ENCODE results near the gene CNTLN. TPM values are rescaled to one million over a fixed set of nuclear protein-coding genes. Genes with fewer than 3 reads are reported as not detected.

Gene CNTLN
- total and polyA plus RNA-seq, 5 donors from 2014 or later: 0.09 to 0.52 (median 0.19) TPM; not detected in 1

DNA sequence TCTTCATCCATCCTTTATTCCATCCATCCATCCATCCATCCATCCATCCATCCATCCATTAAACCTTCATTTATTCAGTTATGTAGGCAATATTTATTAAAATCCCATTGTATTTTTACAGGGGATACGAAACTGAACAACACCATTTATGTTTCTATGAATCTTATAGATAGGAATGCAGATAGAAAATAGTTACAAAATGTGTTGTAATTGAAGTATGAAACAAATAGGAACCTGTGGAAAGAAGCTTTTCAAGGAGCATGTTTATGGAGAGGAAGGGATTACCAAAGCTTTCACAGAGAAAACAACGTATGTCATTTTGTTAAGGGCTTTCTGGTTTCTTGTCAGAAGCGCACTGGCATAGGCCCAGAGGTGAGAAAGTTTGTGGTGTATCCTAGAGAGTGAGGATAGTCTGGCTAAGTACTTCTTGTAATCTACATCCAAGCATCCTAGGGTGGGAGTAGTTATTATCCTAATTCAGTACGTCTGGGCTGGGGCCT is 184.0 kb downstream of the CNTLN start:
- Mint-ChIP-seq H3K27ac (no peak overlapping the region), H3K4me1 (no peaks in the 10 kb centered on the region), H3K9me3 (peaks cover 0 to 14% (median 2%) of the 10 kb centered on the region in 7 donors), H3K4me3 (no peak overlapping the region), H3K27me3 (no peaks in the 10 kb centered on the region), H3K36me3 (no peaks in the 10 kb centered on the region)
- Histone ChIP-seq H3K27me3 (ENCODE audit: control insufficient read depth, insufficient read depth, low read length) (no peaks in the 10 kb centered on the region), H3K36me3 (ENCODE audit: control insufficient read depth, insufficient read depth, low read length) (no peaks in the 10 kb centered on the region), H3K4me3 (ENCODE audit: low read depth, low read length) (no peak overlapping the region), H3K4me1 (ENCODE audit: control insufficient read depth, insufficient read depth, low read length, poor library complexity, severe bottlenecking) (no peaks in the 10 kb centered on the region), H3K27ac (ENCODE audit: insufficient read depth, low read length, poor library complexity, severe bottlenecking) (no peak overlapping the region), H3K9me3 (ENCODE audit: control insufficient read depth in 2 of 2, low read length in 2 of 2) (no peaks in the 10 kb centered on the region)
- ATAC-seq (ENCODE audit: low read depth in 2 of 2) (no peak), DNase-seq (no peak)

DNA sequence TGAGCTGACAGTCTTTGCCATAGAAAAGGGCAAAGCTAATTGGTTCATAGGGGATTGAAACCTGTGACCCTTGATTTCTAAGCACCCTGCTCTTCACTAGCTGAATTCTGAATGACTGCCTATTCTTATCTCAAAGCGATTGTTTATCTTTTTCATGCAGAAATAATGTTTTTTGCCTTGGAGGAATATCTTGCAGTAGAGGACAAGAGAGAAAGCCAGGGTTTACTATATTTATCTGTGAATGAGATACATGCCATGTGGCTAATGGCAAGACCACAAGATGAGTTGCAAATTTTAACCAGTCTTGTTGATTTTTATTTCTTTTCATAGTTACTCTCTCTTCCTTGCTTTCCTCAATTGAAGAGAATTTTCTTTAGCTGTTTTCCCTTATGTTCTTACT is 185.0 kb downstream of the CNTLN start:
- no peak overlapping the region for H3K27ac ChIP-seq (ENCODE audit: insufficient read depth, low read length, poor library complexity, severe bottlenecking)
- no peak for DNase-seq
- H3K9me3 Mint-ChIP-seq: peaks cover 0 to 14% (median 2%) of the 10 kb centered on the region in 7 donors
- no peak overlapping the region for H3K4me3 Mint-ChIP-seq
- H3K9me3 ChIP-seq (ENCODE audit: control insufficient read depth in 2 of 2, low read length in 2 of 2): no peaks in the 10 kb centered on the region
- ATAC-seq (ENCODE audit: low read depth in 2 of 2): no peak
- H3K36me3 ChIP-seq (ENCODE audit: control insufficient read depth, insufficient read depth, low read length): no peaks in the 10 kb centered on the region
- H3K4me1 ChIP-seq (ENCODE audit: control insufficient read depth, insufficient read depth, low read length, poor library complexity, severe bottlenecking): no peaks in the 10 kb centered on the region
- no peaks in the 10 kb centered on the region for H3K4me1 Mint-ChIP-seq
- H3K36me3 Mint-ChIP-seq: no peaks in the 10 kb centered on the region
- no peak overlapping the region for H3K4me3 ChIP-seq (ENCODE audit: low read depth, low read length)
- no peak overlapping the region for H3K27ac Mint-ChIP-seq
- no peaks in the 10 kb centered on the region for H3K27me3 ChIP-seq (ENCODE audit: control insufficient read depth, insufficient read depth, low read length)
- no peaks in the 10 kb centered on the region for H3K27me3 Mint-ChIP-seq

DNA sequence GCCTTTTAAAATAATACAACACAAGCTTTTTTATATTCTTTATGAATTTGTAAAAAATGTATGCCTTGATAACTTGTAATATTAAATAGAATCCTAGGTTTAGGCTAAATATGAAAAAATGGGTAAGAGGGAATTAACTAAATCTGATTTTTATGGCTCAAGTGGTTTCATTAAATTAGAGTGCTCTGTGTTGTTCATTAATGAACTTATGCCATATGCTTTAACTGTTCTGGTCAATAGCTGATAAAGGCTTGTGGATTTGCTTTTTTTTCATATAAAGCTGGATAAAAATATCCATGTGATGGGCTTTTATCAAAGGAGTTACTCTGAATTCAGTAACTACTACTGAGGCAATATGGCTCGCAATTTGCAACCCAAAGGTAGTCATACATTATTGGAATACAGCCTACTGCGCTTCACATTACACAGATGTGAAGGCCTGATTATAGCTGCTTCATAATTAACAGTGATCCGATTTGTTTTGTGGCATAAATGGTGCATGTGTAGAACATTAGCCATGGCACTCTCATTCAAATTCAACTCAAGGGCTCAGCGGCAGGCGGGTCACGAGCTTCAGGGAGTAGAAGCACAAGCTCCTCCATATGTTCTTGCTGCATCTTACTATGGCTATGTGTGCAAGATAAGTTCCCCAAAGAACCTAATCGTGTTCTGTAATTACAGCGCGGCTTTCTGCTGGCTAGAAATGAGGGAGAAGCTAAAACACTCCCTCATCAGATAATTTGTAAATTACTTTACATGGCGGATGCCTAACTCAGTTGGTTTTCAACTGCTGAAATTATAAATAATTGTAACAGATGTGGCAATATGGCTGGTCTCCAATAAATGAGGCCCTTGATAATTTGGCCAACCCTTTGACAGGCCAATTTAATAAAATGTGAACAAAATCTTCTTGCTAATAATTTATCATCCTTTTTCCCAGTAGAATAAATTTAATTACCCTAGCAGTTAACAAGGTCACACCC is 188.3 kb downstream of the CNTLN start:
- no peaks in the 10 kb centered on the region for H3K27me3 Mint-ChIP-seq
- Histone ChIP-seq H3K36me3 (ENCODE audit: control insufficient read depth, insufficient read depth, low read length) (no peaks in the 10 kb centered on the region), H3K4me1 (ENCODE audit: control insufficient read depth, insufficient read depth, low read length, poor library complexity, severe bottlenecking) (no peaks in the 10 kb centered on the region), H3K27me3 (ENCODE audit: control insufficient read depth, insufficient read depth, low read length) (no peaks in the 10 kb centered on the region), H3K9me3 (ENCODE audit: control insufficient read depth in 2 of 2, low read length in 2 of 2) (no peaks in the 10 kb centered on the region), H3K4me3 (ENCODE audit: low read depth, low read length) (no peak overlapping the region), H3K27ac (ENCODE audit: insufficient read depth, low read length, poor library complexity, severe bottlenecking) (no peak overlapping the region)
- H3K9me3 Mint-ChIP-seq: peaks cover 0 to 8% (median 2%) of the 10 kb centered on the region in 7 donors
- no peaks in the 10 kb centered on the region for H3K36me3 Mint-ChIP-seq
- H3K27ac Mint-ChIP-seq: no peak overlapping the region
- ATAC-seq (ENCODE audit: low read depth in 2 of 2) (no peak), DNase-seq (no peak)
- H3K4me3 Mint-ChIP-seq: no peak overlapping the region
- H3K4me1 Mint-ChIP-seq: no peaks in the 10 kb centered on the region

DNA sequence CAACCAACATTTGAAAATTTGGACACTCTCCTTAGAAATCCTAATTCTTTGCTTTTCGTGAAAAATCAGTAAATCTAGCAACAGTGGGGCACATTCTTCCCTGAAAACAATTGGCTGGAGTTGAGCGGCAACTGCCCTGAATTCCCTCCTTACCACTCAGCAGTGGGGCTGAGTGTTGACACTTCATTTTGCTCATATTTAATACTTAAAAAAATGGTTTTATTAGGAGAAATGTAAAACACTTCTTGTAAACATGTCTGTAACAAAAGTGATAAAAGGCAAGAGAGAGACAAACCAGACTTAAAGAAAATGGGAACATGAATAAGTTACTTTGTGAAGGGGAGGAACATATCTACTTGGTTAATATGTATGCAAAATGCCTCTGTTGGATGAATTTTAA is 193.5 kb downstream of the CNTLN start:
- no peak for DNase-seq
- no peak overlapping the region for H3K27ac Mint-ChIP-seq
- H3K36me3 ChIP-seq (ENCODE audit: control insufficient read depth, insufficient read depth, low read length): no peaks in the 10 kb centered on the region
- H3K27me3 ChIP-seq (ENCODE audit: control insufficient read depth, insufficient read depth, low read length): no peaks in the 10 kb centered on the region
- H3K4me3 Mint-ChIP-seq: no peak overlapping the region
- H3K9me3 ChIP-seq (ENCODE audit: control insufficient read depth in 2 of 2, low read length in 2 of 2): no peaks in the 10 kb centered on the region
- H3K4me1 Mint-ChIP-seq: no peaks in the 10 kb centered on the region
- no peak overlapping the region for H3K4me3 ChIP-seq (ENCODE audit: low read depth, low read length)
- H3K9me3 Mint-ChIP-seq: peaks cover 0 to 3% (median 0%) of the 10 kb centered on the region in 7 donors
- H3K36me3 Mint-ChIP-seq: no peaks in the 10 kb centered on the region
- no peaks in the 10 kb centered on the region for H3K4me1 ChIP-seq (ENCODE audit: control insufficient read depth, insufficient read depth, low read length, poor library complexity, severe bottlenecking)
- ATAC-seq (ENCODE audit: low read depth in 2 of 2): no peak
- H3K27me3 Mint-ChIP-seq: no peaks in the 10 kb centered on the region
- H3K27ac ChIP-seq (ENCODE audit: insufficient read depth, low read length, poor library complexity, severe bottlenecking): no peak overlapping the region

DNA sequence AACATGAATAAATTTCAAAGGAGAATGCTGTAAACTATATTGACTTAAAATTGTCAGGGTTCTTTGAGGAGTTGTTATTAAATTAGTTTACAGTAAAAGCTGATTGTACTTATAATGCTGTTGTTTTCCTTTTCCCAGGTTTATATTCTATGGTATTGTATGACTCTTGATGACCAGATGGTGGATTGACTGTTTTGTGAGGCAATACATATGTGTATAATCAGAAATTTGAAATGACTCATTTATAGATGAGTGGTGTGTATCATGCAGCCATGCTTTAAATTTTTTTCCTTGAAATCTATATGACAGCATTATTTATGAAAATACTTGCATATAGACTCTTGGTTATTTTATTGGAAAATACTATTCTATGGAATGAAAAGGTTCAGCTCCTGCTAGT is 195.3 kb downstream of the CNTLN start:
- H3K36me3 Mint-ChIP-seq: no peaks in the 10 kb centered on the region
- DNase-seq (no peak), ATAC-seq (ENCODE audit: low read depth in 2 of 2) (no peak)
- H3K9me3 Mint-ChIP-seq: peaks cover 0 to 3% (median 0%) of the 10 kb centered on the region in 7 donors
- no peaks in the 10 kb centered on the region for H3K4me1 Mint-ChIP-seq
- H3K9me3 ChIP-seq (ENCODE audit: control insufficient read depth in 2 of 2, low read length in 2 of 2): no peaks in the 10 kb centered on the region
- no peak overlapping the region for H3K27ac ChIP-seq (ENCODE audit: insufficient read depth, low read length, poor library complexity, severe bottlenecking)
- no peaks in the 10 kb centered on the region for H3K27me3 ChIP-seq (ENCODE audit: control insufficient read depth, insufficient read depth, low read length)
- H3K36me3 ChIP-seq (ENCODE audit: control insufficient read depth, insufficient read depth, low read length): no peaks in the 10 kb centered on the region
- H3K4me1 ChIP-seq (ENCODE audit: control insufficient read depth, insufficient read depth, low read length, poor library complexity, severe bottlenecking): no peaks in the 10 kb centered on the region
- no peak overlapping the region for H3K4me3 Mint-ChIP-seq
- H3K27ac Mint-ChIP-seq: no peak overlapping the region
- H3K27me3 Mint-ChIP-seq: no peaks in the 10 kb centered on the region
- no peak overlapping the region for H3K4me3 ChIP-seq (ENCODE audit: low read depth, low read length)

DNA sequence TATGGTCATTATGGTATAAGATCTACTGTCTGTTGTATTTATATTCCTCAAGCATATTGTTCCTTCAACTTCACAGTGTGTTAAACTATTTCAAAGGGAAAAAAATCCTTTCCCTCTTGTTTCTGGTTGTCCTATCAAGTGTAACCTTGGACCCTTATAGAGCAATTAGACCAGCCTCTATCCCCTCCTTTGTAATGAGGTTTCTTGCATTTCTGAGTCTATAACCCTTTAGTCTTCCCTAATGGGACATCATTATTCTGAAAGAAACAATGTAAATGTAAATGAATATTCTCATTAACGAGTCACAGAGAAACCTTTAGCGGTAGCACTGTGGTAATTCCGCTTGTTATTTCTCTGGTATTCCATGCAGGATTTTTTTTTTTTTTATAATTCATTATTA is 197.3 kb downstream of the CNTLN start:
- H3K27me3 Mint-ChIP-seq: no peaks in the 10 kb centered on the region
- H3K4me3 Mint-ChIP-seq: no peak overlapping the region
- ATAC-seq (ENCODE audit: low read depth in 2 of 2): no peak
- H3K36me3 Mint-ChIP-seq: no peaks in the 10 kb centered on the region
- Histone ChIP-seq H3K27ac (ENCODE audit: insufficient read depth, low read length, poor library complexity, severe bottlenecking) (no peak overlapping the region), H3K4me3 (ENCODE audit: low read depth, low read length) (no peak overlapping the region), H3K4me1 (ENCODE audit: control insufficient read depth, insufficient read depth, low read length, poor library complexity, severe bottlenecking) (no peaks in the 10 kb centered on the region), H3K9me3 (ENCODE audit: control insufficient read depth in 2 of 2, low read length in 2 of 2) (no peaks in the 10 kb centered on the region), H3K27me3 (ENCODE audit: control insufficient read depth, insufficient read depth, low read length) (no peaks in the 10 kb centered on the region), H3K36me3 (ENCODE audit: control insufficient read depth, insufficient read depth, low read length) (no peaks in the 10 kb centered on the region)
- DNase-seq: no peak
- H3K27ac Mint-ChIP-seq: no peak overlapping the region
- H3K9me3 Mint-ChIP-seq: peaks cover 0 to 3% (median 0%) of the 10 kb centered on the region in 7 donors
- H3K4me1 Mint-ChIP-seq: no peaks in the 10 kb centered on the region

DNA sequence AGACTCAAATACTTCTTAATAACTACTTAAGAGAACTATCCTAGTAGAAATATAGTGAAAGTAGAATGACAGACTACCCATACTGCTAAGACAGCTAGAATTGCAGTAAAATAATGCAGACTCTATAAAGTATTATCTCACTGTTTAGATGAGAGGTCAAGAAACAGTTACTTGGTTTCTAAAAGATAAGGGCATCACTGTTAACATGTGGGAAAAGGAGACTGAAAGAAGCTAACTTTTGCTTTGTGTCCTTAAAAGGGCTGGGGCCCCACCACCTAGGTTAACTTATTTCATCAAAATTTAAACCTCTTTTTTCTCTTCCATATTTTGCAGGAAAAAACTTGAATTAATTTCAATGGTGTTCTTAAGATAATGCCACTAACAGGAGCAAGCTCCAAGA is 204.3 kb downstream of the CNTLN start:
- H3K27ac Mint-ChIP-seq: no peak overlapping the region
- Histone ChIP-seq H3K9me3 (ENCODE audit: control insufficient read depth in 2 of 2, low read length in 2 of 2) (no peaks in the 10 kb centered on the region), H3K27me3 (ENCODE audit: control insufficient read depth, insufficient read depth, low read length) (no peaks in the 10 kb centered on the region), H3K4me1 (ENCODE audit: control insufficient read depth, insufficient read depth, low read length, poor library complexity, severe bottlenecking) (no peaks in the 10 kb centered on the region), H3K27ac (ENCODE audit: insufficient read depth, low read length, poor library complexity, severe bottlenecking) (no peak overlapping the region), H3K4me3 (ENCODE audit: low read depth, low read length) (no peak overlapping the region), H3K36me3 (ENCODE audit: control insufficient read depth, insufficient read depth, low read length) (no peaks in the 10 kb centered on the region)
- DNase-seq (no peak), ATAC-seq (ENCODE audit: low read depth in 2 of 2) (no peak)
- H3K9me3 Mint-ChIP-seq: peaks cover 0 to 2% (median 0%) of the 10 kb centered on the region in 7 donors
- H3K27me3 Mint-ChIP-seq: no peaks in the 10 kb centered on the region
- no peaks in the 10 kb centered on the region for H3K36me3 Mint-ChIP-seq
- H3K4me1 Mint-ChIP-seq: no peaks in the 10 kb centered on the region
- H3K4me3 Mint-ChIP-seq: no peak overlapping the region

DNA sequence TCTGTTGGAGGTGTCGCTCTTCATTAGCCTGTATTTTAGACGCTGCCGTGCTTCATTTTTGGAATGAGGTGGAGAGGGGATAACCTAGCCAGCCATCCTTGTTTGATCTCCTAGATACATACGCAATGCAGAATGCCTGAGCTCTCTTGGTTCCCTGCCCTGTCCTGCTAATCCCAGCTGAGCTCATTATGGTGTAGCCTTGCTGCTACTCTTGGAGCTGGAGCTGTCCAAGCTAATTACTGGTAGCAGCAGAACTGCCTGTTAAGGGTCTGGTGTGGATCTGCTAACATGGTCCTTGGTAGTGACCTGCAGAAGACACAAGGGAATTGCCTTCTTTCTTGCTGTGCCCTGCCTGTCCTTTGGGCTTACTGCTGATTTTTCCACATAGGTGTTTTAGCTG is 207.9 kb downstream of the CNTLN start:
- no peak overlapping the region for H3K27ac Mint-ChIP-seq
- H3K27me3 Mint-ChIP-seq: no peaks in the 10 kb centered on the region
- Histone ChIP-seq H3K4me3 (ENCODE audit: low read depth, low read length) (no peak overlapping the region), H3K9me3 (ENCODE audit: control insufficient read depth in 2 of 2, low read length in 2 of 2) (no peaks in the 10 kb centered on the region), H3K4me1 (ENCODE audit: control insufficient read depth, insufficient read depth, low read length, poor library complexity, severe bottlenecking) (no peaks in the 10 kb centered on the region), H3K27ac (ENCODE audit: insufficient read depth, low read length, poor library complexity, severe bottlenecking) (no peak overlapping the region), H3K27me3 (ENCODE audit: control insufficient read depth, insufficient read depth, low read length) (no peaks in the 10 kb centered on the region), H3K36me3 (ENCODE audit: control insufficient read depth, insufficient read depth, low read length) (no peaks in the 10 kb centered on the region)
- DNase-seq: no peak
- no peak overlapping the region for H3K4me3 Mint-ChIP-seq
- H3K9me3 Mint-ChIP-seq: peaks cover 0 to 4% (median 3%) of the 10 kb centered on the region in 7 donors
- H3K36me3 Mint-ChIP-seq: peaks cover 3% of the 10 kb centered on the region
- no peaks in the 10 kb centered on the region for H3K4me1 Mint-ChIP-seq
- ATAC-seq (ENCODE audit: low read depth in 2 of 2): no peak

All from CD4-positive, CD25-positive, alpha-beta regulatory T cell (primary cell).